Activated CD4-positive, alpha-beta T cell treated with anti-CD3 and anti-CD28 coated beads, Interleukin-2, amount 50 U/mL, for 24 hours (primary cell): ENCODE measurements around the gene ELMOD2.

Experiments used
- DNase-seq, 2 donors: peaks; one replicate each; pipeline ENCODE4 v3.0.0-alpha.2; 2020; ENCODE audit warnings: low read depth in 1 of 2, low spot score in 1 of 2

The ELMOD2 gene

GRCh38 chr4:140579278-140579677 is 55.3 kb downstream of the ELMOD2 start:
- DNase-seq, result no peak

GRCh38 chr4:140581078-140581477 is 57.1 kb downstream of the ELMOD2 start:
- DNase-seq, result no peak

- DNase-seq, result no peak
These were observed 60.5 kb downstream of the ELMOD2 start for GRCh38 chr4:140584439-140584838.

- DNase-seq, result no peak
These were observed 71.1 kb downstream of the ELMOD2 start for GRCh38 chr4:140595065-140595464.

- DNase-seq, result no peak
These were observed 76.4 kb downstream of the ELMOD2 start for GRCh38 chr4:140600408-140600807.

GRCh38 chr4:140602714-140603113 is 78.7 kb downstream of the ELMOD2 start:
- no peak for DNase-seq

GRCh38 chr4:140603286-140603685 is 79.3 kb downstream of the ELMOD2 start:
- DNase-seq, result no peak
